GM21515 (cell line): ENCODE measurements around the gene ISG15.
"Not testable (repeated sequence)": the region's sequence is repeated elsewhere in the genome, so short reads cannot be mapped to it uniquely, and the experiment has no call there.

Source experiments
- ATAC-seq: cut with Tn5 transposase; IDR thresholded peaks from one replicate; pipeline ENCODE4 v1.9.1; 2021; ENCODE audit not compliant: unreplicated experiment

Gene ISG15

GRCh38 chr1:975365-975764 lies 37.9 kb upstream of the ISG15 start:
- no peak for ATAC-seq

- ATAC-seq: no peak
Measured at GRCh38 chr1:975896-976683, 37.2 kb upstream of the ISG15 start.

- not testable (repeated sequence) for ATAC-seq
Measured at GRCh38 chr1:976791-977190, 36.5 kb upstream of the ISG15 start.

- no peak for ATAC-seq
Measured at GRCh38 chr1:978069-978834, 35.0 kb upstream of the ISG15 start.

- no peak for ATAC-seq
Measured at GRCh38 chr1:978835-979743, 34.2 kb upstream of the ISG15 start.

- ATAC-seq: no peak
Measured at GRCh38 chr1:979744-980072, 33.6 kb upstream of the ISG15 start.

- ATAC-seq: no peak
Measured at GRCh38 chr1:980137-980571, 33.1 kb upstream of the ISG15 start.

GRCh38 chr1:980602-981395 lies 32.5 kb upstream of the ISG15 start:
- ATAC-seq: no peak

- no peak for ATAC-seq
Measured at GRCh38 chr1:981491-981954, 31.8 kb upstream of the ISG15 start.

GRCh38 chr1:981955-982558 lies 31.2 kb upstream of the ISG15 start, which contains the start of gene PERM1:
Gene PERM1 (minus strand): TSS chr1:982093. CDS start chr1:981029, 1,064 bp downstream.
- ATAC-seq: no peak

GRCh38 chr1:982765-983436 lies 30.4 kb upstream of the ISG15 start:
- no peak for ATAC-seq

GRCh38 chr1:983798-984475 lies 29.4 kb upstream of the ISG15 start:
- no peak for ATAC-seq

GRCh38 chr1:984476-984814 lies 28.9 kb upstream of the ISG15 start:
- no peak for ATAC-seq

GRCh38 chr1:985126-985525 lies 28.2 kb upstream of the ISG15 start:
- ATAC-seq: no peak

GRCh38 chr1:988061-988460 lies 25.2 kb upstream of the ISG15 start:
- ATAC-seq: not testable (repeated sequence)

GRCh38 chr1:991275-991674 lies 22.0 kb upstream of the ISG15 start:
- not testable (repeated sequence) for ATAC-seq

- ATAC-seq: no peak
Measured at GRCh38 chr1:991895-992294, 21.4 kb upstream of the ISG15 start.

GRCh38 chr1:992362-992761 lies 20.9 kb upstream of the ISG15 start:
- no peak for ATAC-seq
